ENCODE data around the gene SLC38A8. TPM values are rescaled to one million over a fixed set of nuclear protein-coding genes. Genes with fewer than 3 reads are reported as not detected.

Gene SLC38A8
- total RNA-seq: not detected

- no peaks in the 10 kb centered on the region for H3K9me3 ChIP-seq
- no peak for DNase-seq
- in situ Hi-C loops (cut with MboI; ENCODE audit: low pct_ligation_motif_present in 1 of 4, low pct_unique_long_range_greater_than_20kb in 1 of 4, low sequenced_read_pairs in 3 of 4) (no loop called here), intact Hi-C loops (cut with DNase I; ENCODE audit: low total_unique reads) (no loop called here)
- WGBS, 2 donors (ENCODE audit: low coverage in 1 of 2): 50 to 66% methylated on average over 2 to 9 of the region's 9 CpGs
- no peak within 1 kb of the TSS for H3K27ac ChIP-seq
- H3K4me1 ChIP-seq: no peaks in the 10 kb centered on the region
- no peaks in the 10 kb centered on the region for H3K36me3 ChIP-seq
- TF ChIP-seq CTCF (IDR thresholded peaks at IDR 0.05): no peak
- TF ChIP-seq POLR2AphosphoS5 (IDR thresholded peaks at IDR 0.05): no peak
- TF ChIP-seq EP300 (IDR thresholded peaks at IDR 0.05; ENCODE audit: low read depth): no peak
- peaks cover 34% of the 10 kb centered on the region for H3K27me3 ChIP-seq
- H3K4me3 ChIP-seq: no peak within 1 kb of the TSS
Measured at GRCh38 chr16:84042308-84042878, at the start of gene SLC38A8. Gene SLC38A8 (minus strand): TSS chr16:84042795. CDS start chr16:84042157, 638 bp downstream.

- no peaks in the 10 kb centered on the region for H3K9me3 ChIP-seq
- WGBS, 2 donors (ENCODE audit: low coverage in 1 of 2): 72 to 85% methylated on average over 4 to 10 of the region's 10 CpGs
- H3K4me1 ChIP-seq: peaks cover 0 to 26% (median 13%) of the 10 kb centered on the region in 4 donors
- H3K36me3 ChIP-seq: peaks cover 0 to 47% (median 22%) of the 10 kb centered on the region in 4 donors
- DNase-seq: no peak
- TF ChIP-seq EP300 (IDR thresholded peaks at IDR 0.05; ENCODE audit: low read depth) (no peak), CTCF (IDR thresholded peaks at IDR 0.05) (no peak), POLR2AphosphoS5 (IDR thresholded peaks at IDR 0.05) (no peak), POLR2A (IDR thresholded peaks at IDR 0.05) (no peak)
- H3K27me3 ChIP-seq: no peaks in the 10 kb centered on the region
- H3K27ac ChIP-seq: no peak overlapping the region
- no peak overlapping the region for H3K4me3 ChIP-seq
- in situ Hi-C loops (cut with MboI; ENCODE audit: low pct_ligation_motif_present in 1 of 4, low pct_unique_long_range_greater_than_20kb in 1 of 4, low sequenced_read_pairs in 3 of 4): loop anchor here in 1 of 4 donors (10.0 to 25.0 kb wide), 2 partner anchors 93 to 396 kb away; partner anchors contain the start of gene TAF1C
- intact Hi-C loops (cut with DNase I; ENCODE audit: low total_unique reads): no loop called here
Measured at GRCh38 chr16:84091460-84091859, 48.9 kb upstream of the SLC38A8 start.

- no peak for DNase-seq
- no peaks in the 10 kb centered on the region for H3K27me3 ChIP-seq
- intact Hi-C loops (cut with DNase I; ENCODE audit: low total_unique reads): no loop called here
Measured at GRCh38 chr16:84090211-84090610, 47.6 kb upstream of the SLC38A8 start.

More at GRCh38 chr16:84090211-84090610, 47.6 kb upstream of the SLC38A8 start:
- Histone ChIP-seq H3K9me3 (no peaks in the 10 kb centered on the region), H3K36me3 (peaks cover 0 to 54% (median 22%) of the 10 kb centered on the region in 4 donors), H3K27ac (no peak overlapping the region), H3K4me3 (no peak overlapping the region), H3K4me1 (peaks cover 0 to 15% (median 8%) of the 10 kb centered on the region in 4 donors)
- WGBS, 2 donors (ENCODE audit: low coverage in 1 of 2): 87 to 99% methylated on average over 9 of the region's 9 CpGs
- no peak for TF ChIP-seq POLR2A (IDR thresholded peaks at IDR 0.05)
- no peak for TF ChIP-seq EP300 (IDR thresholded peaks at IDR 0.05; ENCODE audit: low read depth)
- no peak for TF ChIP-seq CTCF (IDR thresholded peaks at IDR 0.05)
- TF ChIP-seq POLR2AphosphoS5 (IDR thresholded peaks at IDR 0.05): no peak
- in situ Hi-C loops (cut with MboI; ENCODE audit: low pct_ligation_motif_present in 1 of 4, low pct_unique_long_range_greater_than_20kb in 1 of 4, low sequenced_read_pairs in 3 of 4): loop anchor here in 1 of 4 donors (10.0 to 25.0 kb wide), 2 partner anchors 95 to 397 kb away; partner anchors contain the start of gene TAF1C
